SU-DHL-6 (cell line): ENCODE results near the gene BCO1.

Experiments used
- EZH2phosphoT487 ChIP-seq: fragments of 200-600 bp; sonication (generic), shearing (Covaris generic); conservative IDR thresholded peaks from 2 replicates; pipeline ENCODE4 v1.6.1; 2018; ENCODE audit warnings: mild to moderate bottlenecking, antibody characterized with exemption, low read length, moderate library complexity, mixed read lengths
- TF ChIP-seq, protein P1 (sequence below): fragments of 200-600 bp; sonication (generic); IDR thresholded peaks from one replicate; pipeline ENCODE4 v1.5.1; 2017; ENCODE audit warnings: antibody characterized with exemption, mild to moderate bottlenecking, low read length, moderate library complexity; ENCODE audit not compliant: insufficient read depth, poor library complexity, severe bottlenecking

DNA sequence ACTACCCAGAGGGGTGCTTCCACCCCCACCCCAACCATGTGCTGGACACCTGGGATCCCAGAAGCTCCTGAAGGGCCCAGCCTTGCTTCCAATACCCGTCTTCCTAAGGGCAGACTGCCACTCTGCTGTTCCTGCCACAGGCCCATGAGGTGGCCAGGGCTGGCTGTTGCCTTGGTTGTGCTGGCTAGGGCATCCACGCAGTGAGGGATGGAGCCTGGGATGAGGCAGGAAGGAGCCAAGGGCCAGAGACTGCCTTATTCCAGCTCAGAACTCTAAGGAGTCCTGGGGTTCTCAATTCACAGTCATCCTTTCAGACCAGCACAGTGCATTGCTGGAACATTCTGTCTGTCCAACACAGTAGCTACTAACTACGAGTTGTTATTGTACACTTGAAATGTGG, 37.8 kb downstream of the BCO1 start:
- TF ChIP-seq, protein P1, sequence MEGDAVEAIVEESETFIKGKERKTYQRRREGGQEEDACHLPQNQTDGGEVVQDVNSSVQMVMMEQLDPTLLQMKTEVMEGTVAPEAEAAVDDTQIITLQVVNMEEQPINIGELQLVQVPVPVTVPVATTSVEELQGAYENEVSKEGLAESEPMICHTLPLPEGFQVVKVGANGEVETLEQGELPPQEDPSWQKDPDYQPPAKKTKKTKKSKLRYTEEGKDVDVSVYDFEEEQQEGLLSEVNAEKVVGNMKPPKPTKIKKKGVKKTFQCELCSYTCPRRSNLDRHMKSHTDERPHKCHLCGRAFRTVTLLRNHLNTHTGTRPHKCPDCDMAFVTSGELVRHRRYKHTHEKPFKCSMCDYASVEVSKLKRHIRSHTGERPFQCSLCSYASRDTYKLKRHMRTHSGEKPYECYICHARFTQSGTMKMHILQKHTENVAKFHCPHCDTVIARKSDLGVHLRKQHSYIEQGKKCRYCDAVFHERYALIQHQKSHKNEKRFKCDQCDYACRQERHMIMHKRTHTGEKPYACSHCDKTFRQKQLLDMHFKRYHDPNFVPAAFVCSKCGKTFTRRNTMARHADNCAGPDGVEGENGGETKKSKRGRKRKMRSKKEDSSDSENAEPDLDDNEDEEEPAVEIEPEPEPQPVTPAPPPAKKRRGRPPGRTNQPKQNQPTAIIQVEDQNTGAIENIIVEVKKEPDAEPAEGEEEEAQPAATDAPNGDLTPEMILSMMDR, result no peak
- no peak for TF ChIP-seq EZH2phosphoT487
